Transverse colon (tissue), 4 donors: ENCODE data around the gene SLK. TPM values are rescaled to one million over a fixed set of nuclear protein-coding genes. Genes with fewer than 3 reads are reported as not detected.

Experiments
- DNase-seq: peaks from one replicate; pipeline ENCODE4 v3.0.0-alpha.2; 2019
- H3K27ac ChIP-seq, 4 donors: fragments of 200-600 bp; sonication (generic); 2 replicates each; pipeline ENCODE4 v1.5.1; 2016 to 2018; ENCODE audit warnings: inconsistent platforms in 4 of 4
- H3K27me3 ChIP-seq: fragments of 200-600 bp; sonication (generic); 2 replicates; pipeline ENCODE4 v1.5.1; 2017; ENCODE audit warnings: inconsistent platforms
- H3K36me3 ChIP-seq, 4 donors: fragments of 200-600 bp; sonication (generic); 2 replicates each; pipeline ENCODE4 v1.5.1; 2017 to 2019; ENCODE audit warnings: inconsistent platforms in 4 of 4
- H3K4me1 ChIP-seq, 4 donors: fragments of 200-600 bp; sonication (generic); 2 replicates each; pipeline ENCODE4 v1.5.1; 2017 to 2020; ENCODE audit warnings: inconsistent platforms in 4 of 4
- H3K4me3 ChIP-seq, 4 donors: fragments of 200-600 bp; sonication (generic); 1 replicate in 1 of 4; 2 replicates in 3 of 4; pipeline versions ENCODE4 v1.5.1 to v1.6.1; 2017 to 2019; ENCODE audit warnings: inconsistent platforms in 4 of 4
- H3K9me3 ChIP-seq, 2 donors: fragments of 200-600 bp; sonication (generic); 2 replicates each; pipeline ENCODE4 v1.5.1; 2017 to 2019; ENCODE audit warnings: inconsistent platforms in 2 of 2
- CTCF ChIP-seq, 5 experiments: fragments of 200-600 bp in 3 of 5; fragments of 450-650 bp in 2 of 5; sonication (generic) in 3 of 5; IDR thresholded peaks; 1 replicate in 2 of 5; 2 replicates in 3 of 5; pipeline ENCODE4 v1.5.1; 2016 to 2017; ENCODE audit warnings: antibody characterized with exemption in 5 of 5, inconsistent platforms in 3 of 5, mild to moderate bottlenecking in 2 of 5, moderate library complexity in 1 of 5
- EP300 ChIP-seq: sonication (generic); formaldehyde crosslinking; IDR thresholded peaks from one replicate; pipeline ENCODE4 v1.6.1; 2017; ENCODE audit warnings: antibody characterized with exemption, low read depth
- POLR2A ChIP-seq: fragments of 450-650 bp; IDR thresholded peaks from one replicate; pipeline ENCODE4 v1.6.1; 2016; ENCODE audit warnings: antibody characterized with exemption, mild to moderate bottlenecking, moderate library complexity
- POLR2AphosphoS5 ChIP-seq, 3 donors: sonication (generic); formaldehyde crosslinking; IDR thresholded peaks; one replicate each; pipeline ENCODE4 v1.6.1; 2016; ENCODE audit warnings: antibody characterized with exemption in 3 of 3
- WGBS, 2 donors: methylation state at CpG; one replicate each; pipeline ENCODE4 v1.1.5; 2018; ENCODE audit warnings: low coverage in 1 of 2; 5-methylcytosine and 5-hydroxymethylcytosine counted together
- in situ Hi-C, 4 donors: fragments of 200-750 bp; cut with MboI; loops; one replicate each; pipeline versions ENCODE4 v1.15.0 to v1.15.1; 2017; ENCODE audit warnings: low sequenced_read_pairs in 3 of 4, low pct_ligation_motif_present in 1 of 4, low pct_unique_long_range_greater_than_20kb in 1 of 4
- intact Hi-C: fragments of 100-400 bp; cut with DNase I; formaldehyde crosslinking; loops from one replicate; pipeline ENCODE4 v1.15.1; 2023; ENCODE audit warnings: low total_unique reads
- total RNA-seq, 4 donors: library from RNA; depleted of rRNA; stranded (reverse); fragments of >200 nt; gene quantifications; one replicate each; pipeline ENCODE4 v1.1.0, GENCODE V29; 2016

Gene SLK
- total RNA-seq, 4 donors from 2014 or later = 33.2 to 76.4 (median 55.7) TPM

GRCh38 chr10:104005172-104005863, 38.4 kb downstream of the SLK start:
- Histone ChIP-seq H3K4me1 (no peaks in the 10 kb centered on the region), H3K27me3 (no peaks in the 10 kb centered on the region), H3K4me3 (no peak overlapping the region), H3K27ac (no peak overlapping the region), H3K9me3 (no peaks in the 10 kb centered on the region), H3K36me3 (peaks cover 0 to 73% (median 32%) of the 10 kb centered on the region in 4 donors)
- 87 to 88% methylated on average over 8 of the region's 8 CpGs for WGBS, 2 donors
- in situ Hi-C loops (no loop called here), intact Hi-C loops (no loop called here)
- DNase-seq = no peak
- TF ChIP-seq POLR2A (no peak), POLR2AphosphoS5 (IDR thresholded peaks at IDR 0.05) (no peak), EP300 (no peak), CTCF (IDR thresholded peaks at IDR 0.05) (no peak)

DNA sequence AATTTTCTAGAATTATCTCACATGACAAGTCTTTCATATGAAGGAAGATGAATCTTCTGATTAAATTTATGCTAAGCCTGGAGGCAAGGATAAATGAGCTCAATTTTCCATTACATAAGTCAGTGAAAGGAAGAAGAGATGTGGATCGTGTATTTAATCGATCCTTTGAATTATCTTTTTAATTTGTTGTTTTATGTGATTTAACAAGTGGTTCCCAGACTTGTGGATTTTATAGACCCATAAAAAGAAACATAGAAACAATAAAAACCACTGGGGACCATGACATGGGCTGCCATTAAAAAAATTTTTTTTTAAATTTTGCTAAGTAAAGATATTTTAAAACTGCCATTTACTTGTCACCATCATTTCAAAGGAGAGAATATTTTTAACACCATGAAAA, 45.0 kb downstream of the SLK start:
- intact Hi-C loops = no loop called here
- WGBS, 2 donors = 76 to 82% methylated on average over 2 of the region's 2 CpGs
- no peak overlapping the region for H3K4me3 ChIP-seq
- H3K27me3 ChIP-seq = no peaks in the 10 kb centered on the region
- H3K36me3 ChIP-seq = peaks cover 0 to 36% (median 14%) of the 10 kb centered on the region in 4 donors
- H3K4me1 ChIP-seq = no peaks in the 10 kb centered on the region
- no peaks in the 10 kb centered on the region for H3K9me3 ChIP-seq
- H3K27ac ChIP-seq = no peak overlapping the region
- DNase-seq = no peak
- in situ Hi-C loops = no loop called here
- TF ChIP-seq CTCF (IDR thresholded peaks at IDR 0.05) (no peak), POLR2AphosphoS5 (IDR thresholded peaks at IDR 0.05) (no peak), POLR2A (no peak), EP300 (no peak)

GRCh38 chr10:104013489-104013888, 46.5 kb downstream of the SLK start:
- in situ Hi-C loops = no loop called here
- intact Hi-C loops = no loop called here
- Histone ChIP-seq H3K4me3 (no peak overlapping the region), H3K36me3 (peaks cover 0 to 29% (median 14%) of the 10 kb centered on the region in 4 donors), H3K27me3 (no peaks in the 10 kb centered on the region), H3K9me3 (no peaks in the 10 kb centered on the region), H3K4me1 (no peaks in the 10 kb centered on the region), H3K27ac (no peak overlapping the region)
- 92 to 95% methylated on average over 4 of the region's 4 CpGs for WGBS, 2 donors
- DNase-seq = no peak
- no peak for TF ChIP-seq EP300
- TF ChIP-seq POLR2AphosphoS5 (IDR thresholded peaks at IDR 0.05) = no peak
- TF ChIP-seq CTCF (IDR thresholded peaks at IDR 0.05) = no peak
- no peak for TF ChIP-seq POLR2A

GRCh38 chr10:104014176-104014575, 47.2 kb downstream of the SLK start:
- no peak for TF ChIP-seq POLR2A
- TF ChIP-seq CTCF (IDR thresholded peaks at IDR 0.05) = no peak
- TF ChIP-seq EP300 = no peak
- TF ChIP-seq POLR2AphosphoS5 (IDR thresholded peaks at IDR 0.05) = no peak
- WGBS, 2 donors = 83 to 94% methylated on average over 2 of the region's 2 CpGs
- H3K27me3 ChIP-seq = no peaks in the 10 kb centered on the region
- H3K9me3 ChIP-seq = no peaks in the 10 kb centered on the region
- DNase-seq = no peak
- intact Hi-C loops (no loop called here), in situ Hi-C loops (no loop called here)
- H3K27ac ChIP-seq = no peak overlapping the region
- H3K4me1 ChIP-seq = no peaks in the 10 kb centered on the region
- peaks cover 0 to 30% (median 15%) of the 10 kb centered on the region in 4 donors for H3K36me3 ChIP-seq
- H3K4me3 ChIP-seq = no peak overlapping the region
